ENCODE measurements around the gene CFP.

GRCh38 chrX:47651043-47651905 is 21.5 kb upstream of the CFP start:
- no peak for TF ChIP-seq POLR2A (IDR thresholded peaks at IDR 0.05; ENCODE audit: low read depth, low read length)
- TF ChIP-seq POLR2AphosphoS5 (IDR thresholded peaks at IDR 0.05; ENCODE audit: low read depth, low read length), result no peak
- TF ChIP-seq TAF1 (IDR thresholded peaks at IDR 0.05; ENCODE audit: low read depth, low read length), result no peak
- no peak for TF ChIP-seq SPI1 (IDR thresholded peaks at IDR 0.05; ENCODE audit: low read depth, low read length)

Measured in GM12891 (cell line).